Epidermal melanocyte (primary cell): ENCODE measurements around the gene GHRHR.

Experiments
- DNase-seq: peaks from one replicate; pipeline ENCODE4 v3.0.0; 2011; ENCODE audit warnings: low spot score; ENCODE audit not compliant: insufficient read length

GHRHR gene

DNA sequence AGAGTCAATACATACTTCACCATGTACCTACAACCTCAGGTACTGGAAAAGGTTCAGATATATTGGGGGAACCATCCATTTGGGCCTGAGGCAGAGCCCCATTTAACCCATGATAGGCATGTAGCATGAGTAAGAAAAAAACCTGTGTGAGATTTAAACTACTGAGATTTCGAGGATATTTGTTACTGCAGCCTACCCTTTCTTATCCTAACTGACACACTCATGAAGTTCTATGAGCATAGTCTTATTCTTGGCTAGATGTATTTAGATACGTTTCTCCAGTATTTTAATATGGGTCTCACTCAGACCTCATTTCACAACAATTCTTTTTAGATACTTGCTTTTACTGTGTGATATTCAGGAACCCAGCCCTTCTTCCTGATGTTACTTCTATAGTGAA is 39.3 kb downstream of the GHRHR start:
- DNase-seq = no peak

DNA sequence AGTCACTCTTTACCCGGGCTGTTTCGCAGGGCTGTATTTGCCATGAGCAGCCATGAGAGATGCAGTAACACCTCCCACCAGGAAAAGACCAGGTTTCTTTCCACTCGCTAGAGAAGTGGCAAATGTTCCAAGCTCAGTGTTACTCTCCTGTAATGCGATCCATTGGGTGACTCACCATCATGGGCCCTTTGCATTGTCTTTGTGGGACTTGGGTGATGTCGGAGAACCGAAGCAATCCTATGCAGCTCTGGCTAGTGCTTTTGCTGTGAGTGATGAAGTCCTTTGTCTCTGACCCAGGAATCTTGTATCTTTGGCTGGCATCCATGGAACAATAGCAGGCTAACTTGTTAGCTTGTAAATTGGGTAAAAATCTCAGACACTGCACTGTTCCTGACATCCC is 40.0 kb downstream of the GHRHR start:
- no peak for DNase-seq

DNA sequence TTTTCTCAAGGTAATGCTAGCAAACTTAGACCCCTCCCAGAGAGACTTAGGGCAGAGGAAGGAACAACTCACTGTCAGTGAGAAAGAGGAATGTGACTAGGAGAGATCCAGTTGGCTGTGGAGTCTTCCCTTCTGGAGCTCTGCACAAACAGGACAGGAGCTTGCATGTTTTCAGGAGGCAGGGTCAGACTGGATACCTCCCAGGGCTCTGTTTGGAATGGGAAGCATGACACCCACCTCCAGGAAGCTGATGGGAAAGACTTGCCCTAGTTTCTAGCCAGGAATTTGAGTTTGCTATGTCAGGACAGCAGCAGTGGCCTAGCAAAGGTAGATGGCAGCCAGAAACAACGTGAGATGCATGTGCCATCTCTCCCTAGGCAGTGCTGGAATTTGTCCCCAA is 40.6 kb downstream of the GHRHR start:
- DNase-seq = no peak

DNA sequence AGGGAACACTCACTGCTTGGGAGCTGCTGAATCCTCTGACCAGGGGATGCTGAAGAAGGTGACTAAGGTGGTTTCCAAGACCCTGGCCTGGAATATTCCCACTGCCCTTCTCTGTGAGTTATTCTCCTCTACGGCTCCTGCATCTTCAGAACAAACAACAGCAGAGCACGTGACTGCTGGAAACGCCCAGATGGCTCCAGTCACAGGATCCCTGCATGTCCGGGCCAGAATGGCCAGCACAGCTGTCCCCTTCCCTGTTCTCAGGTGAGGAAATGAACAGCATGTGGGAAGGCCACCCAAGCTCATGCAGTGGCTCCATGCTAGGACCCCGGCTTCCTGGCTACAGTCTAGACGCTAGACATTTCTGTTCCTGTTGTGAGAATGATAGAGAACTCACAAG is 43.1 kb downstream of the GHRHR start:
- no peak for DNase-seq

DNA sequence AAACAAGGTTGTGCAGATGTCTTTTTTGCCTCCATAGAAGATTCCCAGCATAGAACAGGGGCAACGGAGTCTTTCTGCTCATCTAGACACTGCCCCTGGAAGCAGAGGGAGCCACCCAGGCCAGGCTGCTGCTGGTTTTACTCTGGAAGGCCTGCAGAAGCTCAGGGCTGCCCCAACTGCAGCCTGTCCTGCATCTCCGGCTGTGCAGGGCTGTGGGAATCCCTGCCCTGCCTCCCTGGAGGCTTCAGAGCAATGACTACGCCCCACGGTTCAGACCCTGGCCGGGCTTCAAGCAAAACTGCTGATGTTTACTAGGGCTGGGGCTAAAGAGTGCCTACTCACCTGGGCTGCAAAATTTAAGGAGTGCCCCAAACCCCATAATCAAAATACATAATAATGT is 43.9 kb downstream of the GHRHR start:
- no peak for DNase-seq

DNA sequence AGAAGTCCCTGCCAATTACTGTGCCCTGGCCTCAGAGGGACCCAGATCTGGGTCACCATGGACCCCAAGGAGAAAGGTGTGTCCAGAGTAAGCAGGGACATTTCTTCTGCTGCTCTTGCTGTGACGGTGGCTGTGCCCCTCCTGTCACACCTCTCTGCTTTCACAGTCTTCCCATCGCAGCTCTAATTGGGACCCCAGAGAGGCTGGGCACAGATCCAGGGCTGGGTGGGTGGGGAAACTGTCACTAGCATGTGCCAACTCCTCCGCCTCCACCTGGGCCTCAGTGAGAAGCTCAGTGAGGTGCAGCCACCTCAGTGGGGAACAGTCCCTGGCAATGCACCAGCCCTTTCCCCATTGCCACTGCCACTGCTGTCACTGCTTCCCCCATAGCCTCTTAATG is 51.1 kb downstream of the GHRHR start:
- no peak for DNase-seq

DNA sequence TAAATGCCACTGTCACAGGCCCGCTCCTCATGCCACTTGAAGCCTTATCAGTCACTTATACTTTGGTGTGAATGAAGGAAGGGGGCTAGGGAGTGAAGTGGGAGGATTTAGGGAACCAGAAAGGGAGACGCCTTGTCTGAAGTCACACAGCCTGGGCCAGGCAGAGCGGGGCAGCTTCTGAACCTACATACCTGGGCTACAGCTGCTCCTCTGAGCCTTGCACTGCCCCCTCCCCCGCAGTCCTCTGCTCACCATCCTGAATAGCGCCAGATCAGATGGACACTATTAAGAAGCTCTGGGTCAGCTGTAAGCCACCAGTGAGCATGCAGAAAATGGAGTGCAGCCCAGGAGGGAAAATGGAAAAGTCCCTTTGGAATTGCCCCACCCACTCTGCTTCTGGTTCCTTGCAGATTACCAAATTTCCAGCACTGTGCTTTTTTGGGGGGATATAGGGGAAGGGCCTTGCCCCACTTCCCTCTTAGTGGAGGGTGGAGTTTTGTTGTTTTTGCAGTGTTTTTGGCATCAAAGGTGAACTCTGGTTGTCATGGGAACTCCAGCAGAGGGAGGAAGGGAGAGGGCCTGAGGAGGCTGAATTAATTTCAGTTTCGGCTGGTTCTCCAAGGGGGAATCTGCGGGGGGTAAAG is 53.4 kb downstream of the GHRHR start:
- DNase-seq = no peak

DNA sequence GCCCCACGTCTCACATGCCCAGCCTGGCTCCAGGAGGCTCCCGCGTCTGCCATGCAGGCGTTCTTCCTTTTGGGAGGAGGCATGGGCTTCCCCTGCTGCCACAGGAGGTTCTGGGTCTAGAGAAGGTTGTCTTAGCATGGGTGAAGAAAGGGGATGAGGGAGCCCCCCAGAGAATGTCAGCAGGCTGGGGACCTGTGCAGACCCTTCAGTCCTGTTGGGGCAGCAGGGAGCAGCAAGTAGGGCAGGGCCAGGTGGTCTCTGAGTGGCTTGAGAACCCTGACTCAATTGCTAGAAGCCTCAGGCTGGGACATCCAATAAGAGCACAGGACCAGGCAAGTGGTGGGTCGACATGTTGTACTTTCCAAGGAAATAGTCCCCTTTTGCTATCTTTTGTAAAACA is 54.0 kb downstream of the GHRHR start:
- no peak for DNase-seq

DNA sequence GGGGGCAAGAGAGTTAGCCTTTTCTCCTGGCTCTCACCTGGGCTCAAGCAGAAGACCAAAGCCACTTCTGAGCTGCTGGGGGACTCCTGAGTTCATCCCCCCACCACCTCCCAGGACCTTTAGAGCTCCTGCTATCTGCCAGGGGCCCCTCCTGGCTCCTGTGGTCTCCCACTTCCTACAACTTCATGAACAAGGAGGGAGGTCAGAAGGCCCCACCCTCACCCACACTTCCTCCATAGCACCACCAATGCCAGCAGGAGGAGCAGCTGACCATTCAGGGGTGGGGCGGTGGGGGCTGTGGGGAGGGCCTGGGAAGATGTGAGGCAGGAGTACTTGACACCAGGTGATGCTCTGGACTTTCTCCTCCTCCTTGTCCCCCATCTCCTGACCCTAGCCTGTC is 55.8 kb downstream of the GHRHR start:
- DNase-seq = no peak

DNA sequence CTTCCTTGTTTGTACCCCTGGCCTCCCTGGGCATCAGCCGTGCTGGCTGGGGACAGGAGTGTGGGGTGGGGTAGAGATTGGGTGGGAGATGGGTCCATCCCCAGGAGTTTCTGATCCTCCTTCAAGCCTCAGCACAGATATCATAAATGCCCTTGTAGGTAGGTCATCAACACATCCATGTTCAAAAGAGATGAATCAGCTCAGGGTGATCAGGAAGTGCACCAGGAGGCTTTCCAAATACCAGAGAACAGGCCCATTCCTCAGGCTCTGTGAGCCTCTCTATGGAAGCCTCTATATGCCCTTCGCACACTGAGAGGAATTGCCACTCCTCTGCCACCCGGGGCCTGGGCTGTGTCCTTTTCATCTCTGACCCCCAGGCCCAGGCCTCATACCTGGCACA is 56.4 kb downstream of the GHRHR start:
- no peak for DNase-seq

DNA sequence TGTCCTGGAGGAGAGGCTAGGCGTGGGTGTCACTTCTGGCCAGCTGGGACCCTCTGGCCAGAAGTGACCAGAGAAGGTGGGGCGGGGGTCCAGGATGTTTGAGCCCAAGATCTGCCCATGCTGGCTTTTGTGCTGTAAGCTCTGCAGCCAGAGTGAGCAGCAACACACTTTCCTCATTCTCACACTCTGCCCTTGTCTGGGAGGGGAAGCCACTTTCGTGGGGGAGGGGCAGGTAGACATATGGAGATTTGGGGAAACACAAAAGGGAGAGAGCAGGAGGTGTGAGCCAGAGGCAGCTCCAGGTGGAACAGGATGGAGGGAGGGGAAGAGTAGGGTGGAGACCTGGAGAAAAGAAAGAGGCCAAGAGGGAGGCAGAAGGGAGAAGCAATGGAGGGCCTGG is 56.9 kb downstream of the GHRHR start:
- DNase-seq = no peak

DNA sequence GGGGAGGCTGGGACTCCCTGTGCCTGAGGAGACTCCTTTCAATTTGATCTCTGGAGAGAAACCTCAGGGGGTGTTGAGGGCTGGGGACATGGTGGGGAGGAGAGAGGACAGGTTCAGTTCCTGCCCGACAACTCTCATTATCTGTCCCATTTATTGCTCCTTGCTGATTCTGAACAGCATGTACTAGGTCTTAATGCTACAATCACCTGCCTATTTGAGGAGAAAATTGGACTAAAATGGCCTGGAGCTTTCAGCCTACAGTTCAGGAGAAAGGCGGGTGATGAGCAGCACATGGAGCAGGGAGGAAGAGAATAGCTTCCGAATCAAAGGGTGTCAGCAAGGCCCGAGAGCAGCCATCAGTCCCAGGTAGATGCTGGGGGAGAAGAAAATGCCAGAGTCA is 58.4 kb downstream of the GHRHR start:
- no peak for DNase-seq

DNA sequence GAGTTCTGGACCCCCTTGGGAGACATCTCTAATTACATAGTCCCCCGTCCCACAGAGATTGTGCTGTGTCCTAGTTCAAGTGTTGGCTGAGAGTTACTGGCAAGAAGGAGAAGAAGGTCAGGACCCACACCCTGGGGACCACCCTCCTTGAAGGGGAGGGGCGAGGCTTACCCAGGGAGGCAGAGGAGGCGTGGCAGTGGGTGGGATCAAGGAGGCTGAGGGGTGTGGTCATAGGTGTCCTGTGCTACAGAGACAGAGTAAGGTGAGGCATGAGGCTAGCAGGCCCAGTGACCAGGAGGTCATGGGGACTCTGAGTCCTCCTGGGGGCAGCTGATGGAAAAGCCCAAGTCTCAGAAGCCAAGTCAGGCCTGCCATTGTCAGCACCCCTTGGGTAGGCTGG is 59.0 kb downstream of the GHRHR start:
- no peak for DNase-seq

DNA sequence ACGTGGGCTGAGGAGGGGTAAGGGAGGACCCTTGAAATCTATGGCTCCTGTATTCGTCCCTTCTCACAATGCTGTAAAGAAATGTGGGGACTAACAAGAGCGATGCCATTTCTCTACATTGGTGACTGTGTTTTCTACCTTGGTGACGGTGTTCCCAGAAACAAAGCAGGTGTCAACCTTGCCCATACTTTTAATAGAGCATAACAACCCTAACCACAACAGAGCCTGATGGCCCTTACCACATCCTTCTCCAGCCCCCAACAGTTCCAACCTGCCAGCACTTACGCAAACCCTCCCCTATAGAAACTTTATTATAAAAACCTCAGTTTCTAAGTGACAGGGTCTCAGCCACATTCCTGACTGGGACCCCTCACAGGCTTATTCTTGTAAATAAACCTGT is 60.1 kb downstream of the GHRHR start:
- no peak for DNase-seq

DNA sequence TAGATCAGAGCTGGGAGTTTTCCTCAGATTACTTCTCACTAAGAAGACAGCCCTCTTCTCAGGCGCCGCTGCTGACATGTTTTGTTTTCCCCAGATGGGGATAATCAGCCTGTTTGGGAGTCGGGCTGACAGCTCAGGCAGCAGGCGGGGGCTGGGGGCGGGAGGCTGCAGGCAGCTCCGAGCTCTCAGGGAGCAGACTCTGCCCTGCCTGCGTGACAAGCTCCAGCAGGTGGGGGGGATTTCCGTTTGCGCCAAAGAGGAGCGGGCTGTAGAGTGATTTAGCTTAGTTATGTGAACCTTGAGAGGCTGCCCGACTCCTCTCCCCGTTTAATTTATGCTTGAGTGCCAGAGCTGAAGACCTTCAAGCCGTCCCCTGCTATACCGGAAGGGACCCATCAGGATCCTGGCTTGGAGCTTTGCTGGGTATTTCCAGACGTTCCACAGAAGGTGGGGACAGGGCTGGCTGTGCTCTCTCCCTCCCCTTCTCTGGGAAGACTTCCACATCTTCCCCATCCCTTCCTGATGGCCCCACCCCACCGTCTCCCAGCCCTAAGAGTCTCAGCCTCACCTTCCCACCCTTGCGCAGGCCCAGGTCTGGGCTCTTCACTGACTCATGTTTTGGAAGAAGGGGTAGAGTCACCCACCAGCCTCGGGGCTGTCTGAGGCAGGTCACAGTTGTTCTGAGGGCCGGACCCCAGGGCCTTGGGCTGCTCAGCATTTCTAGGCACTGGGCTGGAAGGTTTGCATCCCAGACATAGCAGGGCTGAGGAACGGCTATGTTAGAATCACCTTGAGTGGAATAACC is 63.6 kb downstream of the GHRHR start:
- no peak for DNase-seq

DNA sequence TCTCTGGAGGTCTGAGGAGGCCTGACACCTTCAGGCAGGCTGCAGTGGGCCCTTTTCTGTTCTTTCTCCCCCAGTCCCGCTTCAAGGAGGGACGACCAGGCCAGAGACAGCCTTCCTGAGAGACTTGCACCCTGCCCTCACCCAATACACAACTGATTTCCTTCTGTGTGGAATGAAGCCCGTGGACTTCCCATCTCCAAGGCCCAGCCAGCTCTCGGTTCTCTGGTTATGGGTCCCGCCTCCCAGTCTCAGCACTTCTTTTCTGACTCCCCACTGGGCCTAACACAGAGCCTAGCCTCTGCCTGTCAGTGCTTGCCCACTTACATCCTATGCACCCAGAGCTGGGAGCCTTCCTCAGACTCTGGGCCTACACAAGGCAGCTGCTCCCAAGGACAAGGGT is 64.3 kb downstream of the GHRHR start:
- no peak for DNase-seq

DNA sequence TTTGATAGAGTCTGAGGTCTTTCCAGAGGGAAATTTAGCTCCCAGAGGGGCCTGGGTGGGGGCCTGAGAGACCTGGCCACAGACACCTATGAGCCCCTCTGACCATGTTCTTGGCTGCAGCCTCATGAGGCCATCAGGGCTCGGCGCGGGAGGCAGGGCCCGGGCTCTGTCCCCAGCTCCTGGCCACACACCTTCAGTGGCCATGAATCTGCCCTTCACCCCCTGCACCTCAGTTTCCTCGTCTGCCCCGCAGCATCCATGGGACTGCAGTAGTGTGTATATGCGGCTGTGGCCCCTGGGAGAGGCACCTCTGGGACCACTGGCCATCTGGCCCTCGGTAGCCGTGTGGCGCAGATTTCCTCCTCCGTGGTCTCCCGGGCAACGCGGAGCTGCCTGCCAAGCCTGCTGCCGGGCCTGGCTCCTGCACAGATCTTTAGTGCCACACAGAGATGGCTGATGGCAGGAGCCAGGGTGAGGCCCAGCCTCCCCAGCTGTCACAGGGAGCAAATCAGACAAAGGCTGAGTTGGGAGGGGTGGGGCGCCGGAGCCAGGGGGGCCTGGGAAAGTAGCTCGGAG is 64.8 kb downstream of the GHRHR start:
- DNase-seq = no peak
